Endothelial cell of umbilical vein (primary cell): ENCODE data around the gene TSPAN4. TPM values are rescaled to one million over a fixed set of nuclear protein-coding genes. Genes with fewer than 3 reads are reported as not detected.
A peak's percentile ranks its signal among the peaks of the same experiment; 100 is the strongest.

ENCODE experiments used
- BruUV-seq: library from RNA; stranded (reverse); fragments of 400-500 nt; replicated peaks from 2 replicates; lab custom pipeline; 2021; lab: Mats Ljungman, UMichigan
- CTCF ChIA-PET: fragments of 300-600, 350-600 bp; sonication (Branson Sonifier 250); formaldehyde crosslinking; loops from one replicate; lab custom pipeline; 2021; ENCODE audit warnings: antibody characterized with exemption, inconsistent platforms; lab: Charles Lee
- POLR2A ChIA-PET: fragments of 300-600, 350-600 bp; sonication (Branson Sonifier 250); formaldehyde crosslinking; loops from one replicate; lab custom pipeline; 2021; ENCODE audit warnings: antibody characterized with exemption, inconsistent platforms; lab: Charles Lee
- DNase-seq: peaks from one replicate; pipeline ENCODE4 v3.0.0-alpha.2; 2011; ENCODE audit warnings: low read depth, low spot score
- FAIRE-seq: peaks from 2 replicates; lab custom pipeline; 2011; peaks lifted over from hg19 to GRCh38; lab: Jason Lieb, UNC
- H2AFZ ChIP-seq: 2 replicates; pipeline ENCODE4 v1.6.0; 2012; ENCODE audit warnings: low read depth, low read length, control low read depth, inconsistent platforms
- H3K27ac ChIP-seq: 2 replicates; pipeline ENCODE4 v1.5.1; 2011; ENCODE audit warnings: low read depth, mild to moderate bottlenecking, control low read depth, low read length, moderate library complexity; ENCODE audit not compliant: insufficient read depth
- H3K27me3 ChIP-seq, 2 experiments: 2 replicates each; pipeline versions ENCODE4 v1.6.0 to v1.6.1; 2011; ENCODE audit warnings: low read length in 2 of 2, mixed read lengths in 1 of 2; ENCODE audit not compliant: control insufficient read depth in 2 of 2, insufficient read depth in 2 of 2
- H3K36me3 ChIP-seq, 2 experiments: 2 replicates in 1 of 2; 3 replicates in 1 of 2; pipeline ENCODE4 v1.5.1; 2011; ENCODE audit warnings: low read length in 2 of 2, mild to moderate bottlenecking in 1 of 2, moderate library complexity in 1 of 2; ENCODE audit not compliant: control insufficient read depth in 2 of 2, insufficient read depth in 2 of 2; ENCODE audit errors: extremely low read depth in 1 of 2
- H3K4me1 ChIP-seq: 3 replicates; pipeline ENCODE4 v1.5.1; 2011; ENCODE audit warnings: mild to moderate bottlenecking, low read length; ENCODE audit not compliant: control insufficient read depth, insufficient read depth; ENCODE audit errors: extremely low read depth
- H3K4me2 ChIP-seq: 2 replicates; pipeline ENCODE4 v1.6.1; 2011; ENCODE audit warnings: low read length, control low read depth, mixed read lengths; ENCODE audit not compliant: insufficient read depth
- H3K4me3 ChIP-seq, 3 experiments: fragments of 200-600 bp in 1 of 3; sonication (generic), shearing (Covaris generic) in 1 of 3; replicated peaks in 1 of 3; 2 replicates each; pipeline ENCODE4 v1.5.1; 2011 to 2016; ENCODE audit warnings: control low read depth in 3 of 3, low read length in 3 of 3, mild to moderate bottlenecking in 2 of 3, inconsistent platforms in 1 of 3, low read depth in 1 of 3, moderate library complexity in 1 of 3; ENCODE audit not compliant: insufficient read depth in 1 of 3
- H3K79me2 ChIP-seq: 2 replicates; pipeline ENCODE4 v1.6.0; 2012; ENCODE audit warnings: low read length, inconsistent platforms; ENCODE audit not compliant: control insufficient read depth, insufficient read depth
- H3K9ac ChIP-seq: replicated peaks from 2 replicates; pipeline ENCODE3; 2011; ENCODE audit warnings: low read length, control low read depth; ENCODE audit not compliant: insufficient read depth; ENCODE audit errors: extremely low read depth
- H3K9me1 ChIP-seq: replicated peaks from 3 replicates; pipeline ENCODE4 v1.6.0; 2011; ENCODE audit warnings: mild to moderate bottlenecking, low read length; ENCODE audit not compliant: control insufficient read depth, insufficient read depth; ENCODE audit errors: extremely low read depth
- H3K9me3 ChIP-seq: replicated peaks from 2 replicates; pipeline ENCODE4 v1.5.1; 2012; ENCODE audit warnings: low read length, inconsistent platforms; ENCODE audit not compliant: control insufficient read depth, insufficient read depth
- H4K20me1 ChIP-seq: replicated peaks from 2 replicates; pipeline ENCODE3; 2011; ENCODE audit warnings: mild to moderate bottlenecking, low read length; ENCODE audit not compliant: control insufficient read depth, insufficient read depth; ENCODE audit errors: extremely low read depth
- CTCF ChIP-seq, 2 donors: IDR thresholded peaks; 1 replicate in 1 of 2; 2 replicates in 1 of 2; pipeline ENCODE4 v1.5.1; 2011; ENCODE audit warnings: low read length in 2 of 2, mild to moderate bottlenecking in 2 of 2, moderate library complexity in 2 of 2, control low read depth in 1 of 2, inconsistent platforms in 1 of 2, low read depth in 1 of 2; ENCODE audit not compliant: insufficient read depth in 1 of 2; ENCODE audit errors: extremely low read depth in 1 of 2
- EZH2 ChIP-seq: IDR thresholded peaks from 2 replicates; pipeline ENCODE4 v1.6.1; 2012; ENCODE audit warnings: borderline replicate concordance, low read depth, mild to moderate bottlenecking, moderate library complexity, low read length, inconsistent platforms; ENCODE audit not compliant: severe bottlenecking
- FOS ChIP-seq: IDR thresholded peaks from 2 replicates; pipeline ENCODE4 v1.6.1; 2011; ENCODE audit warnings: mild to moderate bottlenecking, low read length, moderate library complexity, borderline replicate concordance; ENCODE audit not compliant: insufficient read depth
- GATA2 ChIP-seq: IDR thresholded peaks from 2 replicates; pipeline ENCODE4 v1.7.0; 2011; ENCODE audit warnings: low read depth, mild to moderate bottlenecking, moderate library complexity, mixed read lengths, low read length; ENCODE audit not compliant: insufficient read length, insufficient read depth
- JUN ChIP-seq: IDR thresholded peaks from 2 replicates; pipeline ENCODE4 v1.6.1; 2011; ENCODE audit warnings: borderline replicate concordance, low read depth; ENCODE audit not compliant: insufficient read length, insufficient read depth
- MAX ChIP-seq: IDR thresholded peaks from 2 replicates; pipeline ENCODE4 v1.6.1; 2011; ENCODE audit not compliant: insufficient read depth, insufficient read length
- MYC ChIP-seq: IDR thresholded peaks from one replicate; pipeline ENCODE4 v1.6.1; 2011; ENCODE audit warnings: mild to moderate bottlenecking, low read depth, low read length
- dilution Hi-C: fragments of 300-500 bp; cut with MboI; formaldehyde crosslinking; loops from one replicate; pipeline ENCODE4 v1.15.0; 2019; ENCODE audit warnings: low sequenced_read_pairs; ENCODE audit not compliant: extremely low pct_ligation_motif_present
- intact Hi-C: fragments of 100-400 bp; cut with micrococcal nuclease; formaldehyde crosslinking; loops from one replicate; pipeline ENCODE4 v1.10.0; 2022
- polyA plus RNA-seq, 4 experiments: library from polyadenylated mRNA; depleted of rRNA in 3 of 4; stranded (reverse) in 3 of 4; unstranded in 1 of 4; fragments of >200 nt; gene quantifications; 2 replicates each; pipeline versions ENCODE4 v1.2.1 to v1.2.3, GENCODE V29; 2011 to 2012; ENCODE audit warnings: missing spikeins in 1 of 4
- total RNA-seq: library from RNA; stranded (reverse); gene quantifications from 2 replicates; pipeline ENCODE4 v1.2.3, GENCODE V29; 2021

The TSPAN4 gene
- total and polyA plus RNA-seq, 2 donors (not counting 3 experiments of a cell fraction or from before 2014, with no cell fraction given): 114 to 199 TPM

- FAIRE-seq (no peak), DNase-seq (no peak)
- Histone ChIP-seq H3K27me3 (no peaks in the 10 kb centered on the region), H3K4me1 (peaks cover 8% of the 10 kb centered on the region), H3K4me2 (peak overlapping the region; percentile 70), H3K36me3 (no peaks in the 10 kb centered on the region), H2AFZ (peak overlapping the region; percentile 98), H3K9me1 (no peaks in the 10 kb centered on the region), H3K27ac (no peak overlapping the region), H3K4me3 (peak overlapping the region; percentile 74 to 96 (median 81)), H4K20me1 (no peaks in the 10 kb centered on the region), H3K9me3 (no peaks in the 10 kb centered on the region), H3K79me2 (peaks cover 17% of the 10 kb centered on the region), H3K9ac (peak overlapping the region; percentile 67)
- intact Hi-C loops: loop anchor here (2.0 to 5.0 kb wide), 3 partner anchors 15 to 142 kb away; partner anchors contain the start of gene AP2A2
- ChIA-PET CTCF (interaction anchor here (1.5 kb wide), 1 partner anchor 9 kb away, joined by 6 read pairs; no protein-coding TSS in a partner anchor), POLR2A (no interaction called here)
- dilution Hi-C loops: no loop called here
- TF ChIP-seq FOS (no peak), GATA2 (no peak), JUN (no peak), EZH2 (no peak), MAX (no peak), CTCF (IDR thresholded peaks at IDR 0.05; ENCODE audit: extremely low read depth in 1 of 2, insufficient read depth in 1 of 2, low read depth in 1 of 2, low read length in 2 of 2) (no peak), MYC (no peak)
- no TSS peak for BruUV-seq
Observed at GRCh38 chr11:910044-910588, 67.5 kb downstream of the TSPAN4 start.
